22Rv1 (cell line): ENCODE data around the gene STARD3.

Source experiments
- CTCF ChIP-seq: fragments of 450-650 bp; IDR thresholded peaks from 2 replicates; pipeline ENCODE4 v1.5.1; 2017; ENCODE audit warnings: mild to moderate bottlenecking
- ZFX ChIP-seq: fragments of 450-650 bp; IDR thresholded peaks from 2 replicates; pipeline ENCODE4 v1.6.1; 2017; ENCODE audit warnings: antibody characterized with exemption, borderline replicate concordance

- TF ChIP-seq CTCF: no peak
- no peak for TF ChIP-seq ZFX
Measured at GRCh38 chr17:39629494-39629880, 7.5 kb upstream of the STARD3 start.
